Caki2 (cell line): ENCODE measurements around the gene DAG1. TPM values are rescaled to one million over a fixed set of nuclear protein-coding genes. Genes with fewer than 3 reads are reported as not detected.

ENCODE experiments used
- DNase-seq: peaks from one replicate; pipeline ENCODE4 v3.0.0-alpha.2; 2015; ENCODE audit warnings: low read depth
- in situ Hi-C: cut with HindIII; loops from 2 replicates; pipeline ENCODE4 v1.10.0; 2016; ENCODE audit warnings: low sequenced_read_pairs, low pct_unique_long_range_greater_than_20kb, mixed read lengths
- total RNA-seq: library from RNA; depleted of rRNA; stranded (reverse); fragments of >200 nt; shearing (Covaris generic); gene quantifications from 2 replicates; pipeline ENCODE4 v1.2.3, GENCODE V29; 2014; ENCODE audit warnings: low replicate concordance; rRNA removed

The DAG1 gene
- total RNA-seq, result 34.4 and 55.2 TPM in 2 replicates

- in situ Hi-C loops, result no loop called here
- peak; percentile 91 for DNase-seq
Measured at GRCh38 chr3:49469936-49470713, at the start of gene DAG1. DAG1 (plus strand) TSS chr3:49470267; CDS start chr3:49510535, 40,268 bp downstream.

- in situ Hi-C loops, result no loop called here
- no peak for DNase-seq
Measured at GRCh38 chr3:49421890-49422378, 48.1 kb upstream of the DAG1 start.

GRCh38 chr3:49422379-49423248, 47.5 kb upstream of the DAG1 start, which contains the start of gene AMT:
AMT (minus strand) TSS chr3:49422473; CDS start chr3:49422450, 23 bp downstream.
- in situ Hi-C loops, result no loop called here

GRCh38 chr3:49424816-49425215, 45.3 kb upstream of the DAG1 start:
- DNase-seq, result no peak
- in situ Hi-C loops, result no loop called here

More at GRCh38 chr3:49422379-49423248, 47.5 kb upstream of the DAG1 start, which contains the start of gene AMT:
- no peak for DNase-seq

- no peak for DNase-seq
- in situ Hi-C loops, result no loop called here
Measured at GRCh38 chr3:49427586-49427985, 42.5 kb upstream of the DAG1 start.

DNA sequence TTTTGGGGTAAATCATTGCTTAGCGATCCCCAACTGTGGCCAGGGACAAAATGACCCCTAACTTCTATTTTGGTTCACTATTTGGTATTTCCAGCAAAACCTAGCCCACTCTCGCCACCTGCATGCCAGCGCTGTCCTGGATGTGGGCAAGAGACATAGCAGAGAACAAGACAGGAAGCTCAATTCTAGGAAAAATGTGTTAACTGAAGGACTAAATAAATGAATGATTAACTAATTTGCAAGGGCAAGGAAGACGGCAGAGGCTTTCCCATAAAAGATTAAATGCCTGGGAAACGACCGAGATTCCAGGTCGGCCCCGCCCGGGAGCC, 41.4 kb upstream of the DAG1 start:
- no peak for DNase-seq

GRCh38 chr3:49434731-49435130, 35.3 kb upstream of the DAG1 start:
- in situ Hi-C loops, result no loop called here
- no peak for DNase-seq

More for the DNA sequence above, 41.4 kb upstream of the DAG1 start:
- in situ Hi-C loops, result no loop called here

GRCh38 chr3:49445391-49445790, 24.7 kb upstream of the DAG1 start:
- DNase-seq, result no peak
- in situ Hi-C loops, result no loop called here

DNA sequence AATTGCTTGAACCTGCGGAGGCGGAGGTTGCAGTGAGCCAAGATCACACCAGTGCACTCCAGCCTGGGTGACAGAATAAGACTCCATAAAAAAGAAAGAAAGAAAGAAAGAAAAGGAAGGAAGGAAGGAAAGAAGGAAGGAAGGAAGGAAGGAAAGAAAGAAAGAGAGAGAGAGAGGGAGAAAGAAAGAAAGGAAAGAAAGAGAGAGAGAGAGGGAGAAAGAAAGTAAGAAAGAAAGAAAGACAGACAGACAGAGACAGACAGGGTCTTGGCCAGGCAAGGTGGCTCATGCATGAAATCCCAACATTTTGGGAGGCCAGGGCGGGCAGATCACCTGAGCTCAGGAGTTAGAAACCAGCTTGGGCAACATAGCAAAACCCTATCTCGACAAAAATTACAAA, 16.4 kb upstream of the DAG1 start:
- no peak for DNase-seq
- in situ Hi-C loops, result no loop called here

GRCh38 chr3:49454458-49454857, 15.6 kb upstream of the DAG1 start:
- peak; percentile 15 for DNase-seq

DNA sequence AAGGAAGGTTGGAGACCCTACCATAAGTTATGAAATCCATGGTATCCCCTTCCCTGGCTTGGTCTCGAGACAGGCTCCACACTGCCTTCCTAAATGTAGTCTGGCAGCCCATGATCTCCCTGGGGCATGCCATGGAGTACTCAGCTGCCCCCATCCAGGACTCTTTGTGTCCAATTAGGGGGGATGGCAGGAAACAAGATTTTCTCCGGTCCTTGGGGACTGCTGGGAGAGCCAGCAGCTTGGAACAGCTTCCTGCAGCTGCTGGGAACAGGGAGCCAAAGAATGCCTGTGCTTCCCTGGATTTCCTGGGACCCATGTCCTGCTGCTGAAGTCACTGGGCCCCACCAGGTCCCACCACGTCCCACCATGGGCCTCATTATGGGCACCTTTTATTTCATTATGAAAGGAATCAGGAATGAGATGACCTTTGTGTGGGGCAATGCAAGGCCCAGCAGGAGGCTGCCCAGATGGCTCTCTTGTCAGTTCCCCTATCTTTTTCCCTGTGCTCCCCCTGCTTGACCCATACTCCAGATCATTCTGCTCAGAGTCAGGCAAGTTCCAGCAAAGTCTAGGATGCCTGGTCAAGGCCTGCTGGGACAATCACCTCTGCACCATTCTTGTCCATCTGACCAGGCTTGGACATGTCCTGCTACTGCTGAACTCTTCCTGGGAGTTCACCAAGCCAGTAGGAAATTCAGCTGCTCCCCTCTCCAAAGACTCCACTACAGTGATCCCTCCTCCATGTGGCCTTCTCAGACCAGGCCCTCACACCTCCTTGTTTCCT, 15.0 kb upstream of the DAG1 start:
- DNase-seq, result no peak
- in situ Hi-C loops, result no loop called here

More at GRCh38 chr3:49454458-49454857, 15.6 kb upstream of the DAG1 start:
- in situ Hi-C loops, result no loop called here

- in situ Hi-C loops, result no loop called here
Measured at GRCh38 chr3:49456466-49456865, 13.6 kb upstream of the DAG1 start.

GRCh38 chr3:49460188-49460890, 9.7 kb upstream of the DAG1 start:
- DNase-seq, result no peak
- in situ Hi-C loops, result no loop called here

More at GRCh38 chr3:49456466-49456865, 13.6 kb upstream of the DAG1 start:
- no peak for DNase-seq

GRCh38 chr3:49460956-49461355, 9.1 kb upstream of the DAG1 start:
- in situ Hi-C loops, result no loop called here
- no peak for DNase-seq

DNA sequence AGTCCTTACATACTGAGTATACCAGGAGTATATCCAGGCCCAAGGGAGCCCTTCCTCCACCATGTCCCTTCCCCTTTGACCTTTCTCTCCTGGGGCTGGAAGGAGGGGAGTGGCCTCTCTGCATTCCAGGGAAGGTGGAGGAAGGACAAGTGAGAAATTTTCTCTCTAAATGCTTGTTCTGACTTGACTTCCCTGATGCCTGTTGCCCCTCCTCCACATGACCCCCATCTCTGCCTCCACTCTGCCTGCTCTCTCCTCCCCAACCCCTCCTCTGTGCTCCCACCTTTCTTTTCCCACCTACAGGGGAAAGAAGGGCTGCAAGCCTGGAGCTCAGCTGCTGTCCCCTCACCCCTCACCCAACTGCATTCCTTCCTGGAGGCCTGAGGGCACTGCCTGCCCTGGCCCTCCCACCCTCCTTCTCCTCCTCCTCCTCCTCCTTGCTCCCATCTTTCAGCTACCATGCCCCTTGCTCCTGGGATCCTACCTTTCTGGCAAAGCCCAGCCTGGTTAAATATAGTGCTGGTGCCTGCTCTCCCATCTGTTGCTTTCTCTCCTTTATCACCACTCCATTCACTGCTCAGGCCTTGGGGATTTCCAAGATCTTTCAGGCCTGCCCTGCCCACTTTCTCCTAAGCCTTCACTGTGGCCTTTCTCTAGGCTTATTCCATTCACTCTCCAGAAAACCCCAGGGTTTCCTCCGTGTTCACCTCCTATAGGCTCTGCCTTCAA, 8.5 kb upstream of the DAG1 start:
- peak; percentile 33 for DNase-seq
- in situ Hi-C loops, result no loop called here

DNA sequence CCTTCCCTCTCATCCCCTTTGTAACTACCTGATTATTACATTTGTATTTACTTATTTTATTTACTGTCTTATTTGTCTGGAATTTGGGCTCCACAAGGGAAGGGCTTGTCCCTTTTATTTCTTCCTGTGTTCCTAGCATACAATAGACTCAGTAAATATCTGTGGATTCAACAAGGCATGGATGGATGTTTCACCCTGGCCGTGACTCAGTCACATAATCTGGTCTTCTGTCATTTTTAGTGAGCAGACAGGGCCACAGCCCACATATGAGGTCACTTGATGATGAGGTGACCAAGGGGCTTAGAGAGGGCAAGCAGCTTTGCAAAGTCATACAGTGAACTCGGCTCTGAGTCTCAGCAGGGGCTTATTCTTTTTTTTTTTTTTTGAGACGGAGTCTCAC, 7.8 kb upstream of the DAG1 start:
- in situ Hi-C loops, result no loop called here
- DNase-seq, result peak; percentile 50
